ENCODE results near the gene SF3A1. TPM values are rescaled to one million over a fixed set of nuclear protein-coding genes. Genes with fewer than 3 reads are reported as not detected.

SF3A1 gene
- total RNA-seq, 1 donor from 2014 or later: 115 TPM

GRCh38 chr22:30390974-30391691 lies 34.4 kb upstream of the SF3A1 start:
- Mint-ChIP-seq H3K9me3 (ENCODE audit: low read depth) (no peaks in the 10 kb centered on the region), H3K36me3 (ENCODE audit: low read depth) (no peaks in the 10 kb centered on the region), H3K4me3 (ENCODE audit: unreplicated experiment) (no peak overlapping the region), H3K27ac (ENCODE audit: unreplicated experiment) (no peak overlapping the region), H3K27me3 (ENCODE audit: low read depth) (no peaks in the 10 kb centered on the region), H3K4me1 (ENCODE audit: low read depth) (peaks cover 17% of the 10 kb centered on the region)
- DNase-seq (ENCODE audit: low spot score): no peak
- peak; percentile 79 for TF ChIP-seq CTCF (IDR thresholded peaks at IDR 0.05)

- DNase-seq (ENCODE audit: low spot score): no peak
Observed at GRCh38 chr22:30386960-30387827, 30.5 kb upstream of the SF3A1 start, which contains the start of gene RNF215. RNF215 (minus strand) TSS chr22:30387411; CDS start chr22:30387313, 98 bp downstream.

GRCh38 chr22:30386608-30386959 lies 29.9 kb upstream of the SF3A1 start:
- H3K4me1 Mint-ChIP-seq (ENCODE audit: low read depth): peaks cover 21% of the 10 kb centered on the region
- no peak for TF ChIP-seq CTCF (IDR thresholded peaks at IDR 0.05)
- no peaks in the 10 kb centered on the region for H3K27me3 Mint-ChIP-seq (ENCODE audit: low read depth)
- DNase-seq (ENCODE audit: low spot score): no peak
- H3K9me3 Mint-ChIP-seq (ENCODE audit: low read depth): no peaks in the 10 kb centered on the region
- peak overlapping the region; percentile 81 for H3K4me3 Mint-ChIP-seq (ENCODE audit: unreplicated experiment)
- peak overlapping the region; percentile 85 for H3K27ac Mint-ChIP-seq (ENCODE audit: unreplicated experiment)
- peaks cover 4% of the 10 kb centered on the region for H3K36me3 Mint-ChIP-seq (ENCODE audit: low read depth)

More at GRCh38 chr22:30386960-30387827, 30.5 kb upstream of the SF3A1 start, which contains the start of gene RNF215:
- Mint-ChIP-seq H3K27me3 (ENCODE audit: low read depth) (no peaks in the 10 kb centered on the region), H3K27ac (ENCODE audit: unreplicated experiment) (peak within 1 kb of the TSS; percentile 85), H3K4me3 (ENCODE audit: unreplicated experiment) (peak within 1 kb of the TSS; percentile 81), H3K4me1 (ENCODE audit: low read depth) (peaks cover 21% of the 10 kb centered on the region), H3K36me3 (ENCODE audit: low read depth) (peaks cover 4% of the 10 kb centered on the region), H3K9me3 (ENCODE audit: low read depth) (no peaks in the 10 kb centered on the region)
- TF ChIP-seq CTCF (IDR thresholded peaks at IDR 0.05): peak; percentile 92

GRCh38 chr22:30385942-30386341 lies 29.2 kb upstream of the SF3A1 start:
- DNase-seq (ENCODE audit: low spot score): no peak
- Mint-ChIP-seq H3K4me1 (ENCODE audit: low read depth) (peaks cover 17% of the 10 kb centered on the region), H3K27ac (ENCODE audit: unreplicated experiment) (no peak overlapping the region), H3K4me3 (ENCODE audit: unreplicated experiment) (peak overlapping the region; percentile 81), H3K9me3 (ENCODE audit: low read depth) (no peaks in the 10 kb centered on the region), H3K36me3 (ENCODE audit: low read depth) (peaks cover 7% of the 10 kb centered on the region), H3K27me3 (ENCODE audit: low read depth) (no peaks in the 10 kb centered on the region)
- no peak for TF ChIP-seq CTCF (IDR thresholded peaks at IDR 0.05)

GRCh38 chr22:30383061-30383460 lies 26.4 kb upstream of the SF3A1 start:
- Mint-ChIP-seq H3K4me1 (ENCODE audit: low read depth) (peaks cover 17% of the 10 kb centered on the region), H3K27ac (ENCODE audit: unreplicated experiment) (no peak overlapping the region), H3K9me3 (ENCODE audit: low read depth) (no peaks in the 10 kb centered on the region), H3K36me3 (ENCODE audit: low read depth) (peaks cover 16% of the 10 kb centered on the region), H3K4me3 (ENCODE audit: unreplicated experiment) (no peak overlapping the region), H3K27me3 (ENCODE audit: low read depth) (no peaks in the 10 kb centered on the region)
- TF ChIP-seq CTCF (IDR thresholded peaks at IDR 0.05): no peak
- no peak for DNase-seq (ENCODE audit: low spot score)
